H9 (cell line): Measurements from ENCODE around the gene LDHD. TPM values are rescaled to one million over a fixed set of nuclear protein-coding genes. Genes with fewer than 3 reads are reported as not detected.

Experiments used
- DNase-seq: peaks from one replicate; pipeline ENCODE4 v3.0.0-alpha.2; 2017
- H2AFZ ChIP-seq: one replicate; pipeline ENCODE4 v1.6.1; 2013; ENCODE audit warnings: mild to moderate bottlenecking, low read length, control low read depth, moderate library complexity
- H2AK5ac ChIP-seq: 2 replicates; pipeline ENCODE4 v1.6.1; 2013; ENCODE audit warnings: low read length, control low read depth, mixed read lengths; ENCODE audit not compliant: insufficient read length
- H2BK120ac ChIP-seq: one replicate; pipeline ENCODE4 v1.6.1; 2013; ENCODE audit warnings: low read depth, mild to moderate bottlenecking, low read length, control low read depth, inconsistent platforms; ENCODE audit not compliant: poor library complexity, severe bottlenecking
- H2BK12ac ChIP-seq: 2 replicates; pipeline ENCODE4 v1.6.1; 2013; ENCODE audit warnings: low read length, control low read depth, mixed read lengths, low read depth; ENCODE audit not compliant: insufficient read length
- H2BK15ac ChIP-seq: 2 replicates; pipeline ENCODE4 v1.6.1; 2013; ENCODE audit warnings: low read depth, low read length, control low read depth
- H2BK20ac ChIP-seq: one replicate; pipeline ENCODE4 v1.6.1; 2013; ENCODE audit warnings: low read depth, mild to moderate bottlenecking, low read length, control low read depth, inconsistent platforms; ENCODE audit not compliant: poor library complexity, severe bottlenecking
- H2BK5ac ChIP-seq: 2 replicates; pipeline ENCODE4 v1.6.1; 2013; ENCODE audit warnings: low read length, control low read depth, mixed read lengths; ENCODE audit not compliant: insufficient read length
- H3K14ac ChIP-seq: 2 replicates; pipeline ENCODE4 v1.6.1; 2013; ENCODE audit warnings: low read length, control low read depth; ENCODE audit not compliant: insufficient read depth
- H3K18ac ChIP-seq: 2 replicates; pipeline ENCODE4 v1.6.1; 2013; ENCODE audit warnings: low read depth, mild to moderate bottlenecking, mixed read lengths, low read length, control low read depth; ENCODE audit not compliant: insufficient read length
- H3K23ac ChIP-seq: 2 replicates; pipeline ENCODE4 v1.6.1; 2013; ENCODE audit warnings: low read length, control low read depth, mixed read lengths, low read depth; ENCODE audit not compliant: insufficient read length
- H3K23me2 ChIP-seq: 2 replicates; pipeline ENCODE4 v1.6.1; 2013; ENCODE audit warnings: low read depth, mild to moderate bottlenecking, mixed read lengths, low read length, control low read depth; ENCODE audit not compliant: insufficient read length, poor library complexity, severe bottlenecking
- H3K27ac ChIP-seq: 2 replicates; pipeline ENCODE4 v1.5.1; 2013; ENCODE audit warnings: low read length, control low read depth, mixed read lengths, low read depth; ENCODE audit not compliant: insufficient read length
- H3K27me3 ChIP-seq: 2 replicates; pipeline ENCODE4 v1.6.1; 2013; ENCODE audit warnings: low read length, control low read depth, inconsistent platforms; ENCODE audit not compliant: insufficient read depth
- H3K4ac ChIP-seq: 2 replicates; pipeline ENCODE4 v1.6.1; 2013; ENCODE audit warnings: low read depth, mild to moderate bottlenecking, control low read depth, inconsistent platforms, low read length, moderate library complexity
- H3K4me1 ChIP-seq: 2 replicates; pipeline ENCODE4 v1.6.1; 2013; ENCODE audit warnings: low read length, control low read depth, inconsistent platforms; ENCODE audit not compliant: insufficient read depth
- H3K4me2 ChIP-seq: 2 replicates; pipeline ENCODE4 v1.6.1; 2013; ENCODE audit warnings: low read length, control low read depth, mixed read lengths; ENCODE audit not compliant: insufficient read length, insufficient read depth
- H3K56ac ChIP-seq: 2 replicates; pipeline ENCODE4 v1.6.1; 2013; ENCODE audit warnings: low read depth, mild to moderate bottlenecking, mixed read lengths, low read length, control low read depth; ENCODE audit not compliant: insufficient read length
- H3K79me1 ChIP-seq: 2 replicates; pipeline ENCODE4 v1.6.1; 2013; ENCODE audit warnings: low read depth, mild to moderate bottlenecking, moderate library complexity, low read length, control low read depth, inconsistent platforms; ENCODE audit not compliant: insufficient read depth, poor library complexity, severe bottlenecking
- H3K79me2 ChIP-seq: 2 replicates; pipeline ENCODE4 v1.6.1; 2013; ENCODE audit warnings: low read length, control low read depth, inconsistent platforms; ENCODE audit not compliant: insufficient read depth
- H3K9ac ChIP-seq: 2 replicates; pipeline ENCODE4 v1.6.1; 2013; ENCODE audit warnings: low read length, control low read depth, mixed read lengths; ENCODE audit not compliant: insufficient read length; ENCODE audit errors: extremely low read depth
- H3K9me3 ChIP-seq: one replicate; pipeline ENCODE4 v1.6.1; 2013; ENCODE audit warnings: low read depth, low read length, inconsistent platforms; ENCODE audit not compliant: control insufficient read depth
- H3T11ph ChIP-seq: one replicate; pipeline ENCODE4 v1.6.1; 2013; ENCODE audit warnings: mild to moderate bottlenecking, low read length, control low read depth, inconsistent platforms
- H4K20me1 ChIP-seq: one replicate; pipeline ENCODE4 v1.6.1; 2013; ENCODE audit not compliant: control insufficient read depth, insufficient read length, insufficient read depth
- H4K5ac ChIP-seq: 2 replicates; pipeline ENCODE4 v1.6.1; 2013; ENCODE audit warnings: low read depth, mild to moderate bottlenecking, mixed read lengths, low read length, control low read depth; ENCODE audit not compliant: insufficient read length
- H4K8ac ChIP-seq: replicated peaks from 2 replicates; pipeline ENCODE4 v1.6.1; 2013; ENCODE audit warnings: low read length, control low read depth, mixed read lengths, low read depth; ENCODE audit not compliant: insufficient read length
- H4K91ac ChIP-seq: 2 replicates; pipeline ENCODE4 v1.6.1; 2013; ENCODE audit warnings: low read depth, mild to moderate bottlenecking, moderate library complexity, mixed read lengths, low read length, control low read depth; ENCODE audit not compliant: insufficient read length
- H3K27ac Mint-ChIP-seq, 3 experiments: 2 replicates in 2 of 3; 3 replicates in 1 of 3; pipeline ENCODE4 v1.8.0; 2020 to 2021; ENCODE audit warnings: mixed read lengths in 3 of 3, mild to moderate bottlenecking in 1 of 3, moderate library complexity in 1 of 3
- H3K27me3 Mint-ChIP-seq: 2 replicates; pipeline ENCODE4 v1.8.0; 2021; ENCODE audit warnings: low read depth, mild to moderate bottlenecking, moderate library complexity, mixed read lengths
- H3K36me3 Mint-ChIP-seq, 3 experiments: 2 replicates in 2 of 3; 3 replicates in 1 of 3; pipeline ENCODE4 v1.8.0; 2020 to 2021; ENCODE audit warnings: low read depth in 3 of 3, mixed read lengths in 3 of 3; ENCODE audit not compliant: insufficient read depth in 1 of 3
- H3K4me1 Mint-ChIP-seq, 2 experiments: 2 replicates each; pipeline ENCODE4 v1.8.0; 2020; ENCODE audit warnings: mixed read lengths in 2 of 2
- H3K4me3 Mint-ChIP-seq, 2 experiments: 2 replicates in 1 of 2; 3 replicates in 1 of 2; pipeline ENCODE4 v1.8.0; 2020 to 2021; ENCODE audit warnings: mild to moderate bottlenecking in 2 of 2, mixed read lengths in 2 of 2, moderate library complexity in 1 of 2
- H3K9me3 Mint-ChIP-seq, 2 experiments: 2 replicates in 1 of 2; 3 replicates in 1 of 2; pipeline ENCODE4 v1.8.0; 2020; ENCODE audit warnings: mild to moderate bottlenecking in 2 of 2, mixed read lengths in 2 of 2, moderate library complexity in 1 of 2
- CTCF ChIP-seq: fragments of 200-600 bp; sonication (generic); conservative IDR thresholded peaks from 3 replicates; pipeline ENCODE4 v1.8.0; 2021; ENCODE audit warnings: antibody characterized with exemption, mild to moderate bottlenecking
- WGBS: extraction: QIAGEN DNeasy Blood & Tissue Kit; methylation state at CpG from one replicate; pipeline ENCODE4 v1.1.7; 2013; ENCODE audit warnings: missing lambda C conversion rate, low lambda C conversion rate, mixed read lengths; ENCODE audit not compliant: insufficient read length; ENCODE audit errors: extremely low coverage; 5-methylcytosine and 5-hydroxymethylcytosine counted together
- total RNA-seq: library from RNA; stranded (reverse); gene quantifications from 2 replicates; pipeline ENCODE4 v1.2.1, GENCODE V29; 2021

The LDHD gene
- total RNA-seq, 1 experiment from 2014 or later = 14.7 TPM

DNA sequence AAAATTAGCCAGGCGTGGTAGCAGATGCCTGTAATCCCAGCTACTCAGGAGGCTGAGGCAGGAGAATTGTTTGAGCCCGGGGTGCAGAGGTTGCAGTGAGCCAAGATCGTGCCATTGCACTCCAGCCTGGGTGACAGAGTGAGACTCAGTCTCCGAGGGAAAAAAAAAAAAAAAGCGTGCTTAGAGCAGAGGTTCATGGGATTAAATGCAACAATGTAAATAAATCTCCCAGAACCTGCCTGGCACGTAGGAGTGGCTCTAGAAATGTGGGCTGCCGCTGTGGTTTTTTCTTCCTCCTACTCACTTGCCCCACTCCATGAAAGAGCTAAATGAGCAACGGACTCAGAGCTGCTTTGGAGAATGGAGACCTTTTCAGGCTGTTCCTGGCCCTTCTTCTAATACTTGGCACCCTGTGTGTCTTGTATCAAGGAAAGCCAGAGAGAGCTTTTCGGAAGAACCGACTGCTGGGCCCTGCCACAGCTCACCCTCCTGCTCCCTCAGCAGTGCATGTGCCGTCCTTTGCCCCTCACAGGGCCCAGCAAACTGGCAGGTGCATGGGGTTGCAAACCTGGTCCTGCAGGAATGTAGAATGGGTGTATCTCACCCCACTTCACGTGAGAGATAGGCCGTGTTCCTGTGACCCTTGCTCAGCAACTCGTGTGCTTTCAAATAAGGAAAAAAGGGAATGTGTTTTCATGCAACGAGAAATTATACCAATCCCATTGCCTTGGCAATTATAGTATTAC is 52.0 kb downstream of the LDHD start:
- Histone ChIP-seq H3K79me1 (peaks cover 6% of the 10 kb centered on the region), H4K20me1 (no peaks in the 10 kb centered on the region), H3K4me2 (no peak overlapping the region), H3K79me2 (peaks cover 5% of the 10 kb centered on the region; the same call in 1 of the 2 replicates), H2BK120ac (no peak overlapping the region), H2BK5ac (no peak overlapping the region), H3K23me2 (no peaks in the 10 kb centered on the region), H4K5ac (no peak overlapping the region), H3K4ac (no peak overlapping the region), H3K27ac (no peak overlapping the region), H3K9me3 (no peaks in the 10 kb centered on the region), H2BK20ac (no peak overlapping the region), H2AFZ (no peak overlapping the region), H3T11ph (no peak overlapping the region), H2BK15ac (no peak overlapping the region), H2BK12ac (no peak overlapping the region), H4K8ac (no peak overlapping the region), H3K23ac (no peak overlapping the region), H3K9ac (no peak overlapping the region), H4K91ac (no peak overlapping the region), H3K27me3 (no peaks in the 10 kb centered on the region), H3K56ac (no peak overlapping the region), H3K14ac (no peak overlapping the region), H3K18ac (no peak overlapping the region), H3K4me1 (no peaks in the 10 kb centered on the region; the same call in 1 of the 2 replicates), H2AK5ac (no peak overlapping the region)
- H3K9me3 Mint-ChIP-seq = no peaks in the 10 kb centered on the region
- H3K36me3 Mint-ChIP-seq = peaks cover 0 to 3% (median 0%) of the 10 kb centered on the region in 3 experiments; a peak in 3 of 7 replicates
- peak overlapping the region in 2 of 3 experiments; percentile 12 to 71; a peak in 1 of 7 replicates for H3K27ac Mint-ChIP-seq
- WGBS = no CpG with 5 or more reads among the region's 15 CpGs
- no peak for DNase-seq
- no peak overlapping the region for H3K4me3 Mint-ChIP-seq
- H3K27me3 Mint-ChIP-seq = no peaks in the 10 kb centered on the region; the same call in 1 of the 2 replicates
- H3K4me1 Mint-ChIP-seq = peaks cover 32 to 42% of the 10 kb centered on the region in 2 experiments
- TF ChIP-seq CTCF = no peak
